Endothelial cell (in vitro differentiated cells): ENCODE measurements around the gene CAPRIN2. TPM values are rescaled to one million over a fixed set of nuclear protein-coding genes. Genes with fewer than 3 reads are reported as not detected.

Experiments used
- DNase-seq: peaks from one replicate; pipeline ENCODE4 v3.0.0; 2021; ENCODE audit warnings: low spot score
- H3K27ac Mint-ChIP-seq: one replicate; pipeline ENCODE4 v1.8.0; 2021; ENCODE audit warnings: mixed read lengths, inconsistent platforms; ENCODE audit not compliant: unreplicated experiment
- H3K27me3 Mint-ChIP-seq: one replicate; pipeline ENCODE4 v1.8.0; 2021; ENCODE audit warnings: mild to moderate bottlenecking, moderate library complexity, mixed read lengths, inconsistent platforms; ENCODE audit not compliant: unreplicated experiment
- H3K36me3 Mint-ChIP-seq: one replicate; pipeline ENCODE4 v1.8.0; 2021; ENCODE audit warnings: mild to moderate bottlenecking, low read depth, mixed read lengths, inconsistent platforms; ENCODE audit not compliant: unreplicated experiment
- H3K4me1 Mint-ChIP-seq: one replicate; pipeline ENCODE4 v1.8.0; 2021; ENCODE audit warnings: mild to moderate bottlenecking, mixed read lengths, inconsistent platforms; ENCODE audit not compliant: unreplicated experiment
- H3K4me3 Mint-ChIP-seq: one replicate; pipeline ENCODE4 v1.8.0; 2021; ENCODE audit warnings: mild to moderate bottlenecking, mixed read lengths, inconsistent platforms; ENCODE audit not compliant: unreplicated experiment
- H3K9me3 Mint-ChIP-seq: one replicate; pipeline ENCODE4 v1.8.0; 2021; ENCODE audit warnings: mixed read lengths, inconsistent platforms; ENCODE audit not compliant: unreplicated experiment
- CTCF ChIP-seq: fragments of 200-600 bp; sonication (generic); IDR thresholded peaks from one replicate; pipeline ENCODE4 v1.5.0; 2021; ENCODE audit warnings: antibody characterized with exemption; ENCODE audit not compliant: unreplicated experiment
- total RNA-seq: library from RNA; stranded (reverse); fragmentation: NEBNext Ultra II Directional; extraction: Animal tissue kit (Norgen Biotek cat#: 25700); gene quantifications from one replicate; pipeline ENCODE4 v1.2.1, GENCODE V29; 2021; ENCODE audit not compliant: unreplicated experiment

The CAPRIN2 gene
- total RNA-seq, 1 donor from 2014 or later: 19.8 TPM

DNA sequence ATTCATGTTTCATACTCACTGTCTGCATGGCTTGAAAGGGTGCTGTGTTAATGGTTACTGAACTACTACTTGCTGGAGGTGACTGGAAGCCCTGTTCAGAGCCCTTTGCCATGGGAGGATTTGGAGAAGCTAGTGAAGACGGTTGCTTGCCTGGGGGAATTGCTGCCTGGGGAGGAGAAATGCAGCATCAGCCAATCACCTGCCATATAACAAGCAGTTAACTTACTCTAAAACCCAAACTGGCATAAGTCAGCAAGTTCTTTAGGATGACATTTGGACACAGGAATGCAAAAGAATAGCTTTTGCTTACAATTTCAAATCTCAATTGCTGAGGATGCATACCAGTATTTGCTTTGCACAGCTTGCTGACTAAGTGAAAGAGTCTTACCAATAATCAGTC lies 35.7 kb downstream of the CAPRIN2 start:
- no peak overlapping the region for H3K27ac Mint-ChIP-seq
- no peaks in the 10 kb centered on the region for H3K9me3 Mint-ChIP-seq
- DNase-seq: no peak
- H3K4me3 Mint-ChIP-seq: no peak overlapping the region
- TF ChIP-seq CTCF: no peak
- H3K36me3 Mint-ChIP-seq: no peaks in the 10 kb centered on the region
- H3K4me1 Mint-ChIP-seq: no peaks in the 10 kb centered on the region
- no peaks in the 10 kb centered on the region for H3K27me3 Mint-ChIP-seq

- Mint-ChIP-seq H3K36me3 (no peaks in the 10 kb centered on the region), H3K4me3 (no peak overlapping the region), H3K9me3 (no peaks in the 10 kb centered on the region), H3K4me1 (no peaks in the 10 kb centered on the region), H3K27ac (no peak overlapping the region), H3K27me3 (no peaks in the 10 kb centered on the region)
- TF ChIP-seq CTCF: no peak
- DNase-seq: no peak
Measured at GRCh38 chr12:30707613-30708342, 47.0 kb downstream of the CAPRIN2 start.

- no peaks in the 10 kb centered on the region for H3K4me1 Mint-ChIP-seq
- no peak for DNase-seq
- no peak for TF ChIP-seq CTCF
- no peak overlapping the region for H3K4me3 Mint-ChIP-seq
- H3K27ac Mint-ChIP-seq: no peak overlapping the region
- no peaks in the 10 kb centered on the region for H3K36me3 Mint-ChIP-seq
- H3K9me3 Mint-ChIP-seq: no peaks in the 10 kb centered on the region
- H3K27me3 Mint-ChIP-seq: no peaks in the 10 kb centered on the region
Measured at GRCh38 chr12:30706476-30706875, 48.3 kb downstream of the CAPRIN2 start.

- H3K27ac Mint-ChIP-seq: no peak overlapping the region
- H3K9me3 Mint-ChIP-seq: no peaks in the 10 kb centered on the region
- TF ChIP-seq CTCF: no peak
- no peaks in the 10 kb centered on the region for H3K27me3 Mint-ChIP-seq
- peaks cover 9% of the 10 kb centered on the region for H3K4me1 Mint-ChIP-seq
- no peaks in the 10 kb centered on the region for H3K36me3 Mint-ChIP-seq
- no peak for DNase-seq
- no peak overlapping the region for H3K4me3 Mint-ChIP-seq
Measured at GRCh38 chr12:30701056-30701455, 53.7 kb downstream of the CAPRIN2 start.

DNA sequence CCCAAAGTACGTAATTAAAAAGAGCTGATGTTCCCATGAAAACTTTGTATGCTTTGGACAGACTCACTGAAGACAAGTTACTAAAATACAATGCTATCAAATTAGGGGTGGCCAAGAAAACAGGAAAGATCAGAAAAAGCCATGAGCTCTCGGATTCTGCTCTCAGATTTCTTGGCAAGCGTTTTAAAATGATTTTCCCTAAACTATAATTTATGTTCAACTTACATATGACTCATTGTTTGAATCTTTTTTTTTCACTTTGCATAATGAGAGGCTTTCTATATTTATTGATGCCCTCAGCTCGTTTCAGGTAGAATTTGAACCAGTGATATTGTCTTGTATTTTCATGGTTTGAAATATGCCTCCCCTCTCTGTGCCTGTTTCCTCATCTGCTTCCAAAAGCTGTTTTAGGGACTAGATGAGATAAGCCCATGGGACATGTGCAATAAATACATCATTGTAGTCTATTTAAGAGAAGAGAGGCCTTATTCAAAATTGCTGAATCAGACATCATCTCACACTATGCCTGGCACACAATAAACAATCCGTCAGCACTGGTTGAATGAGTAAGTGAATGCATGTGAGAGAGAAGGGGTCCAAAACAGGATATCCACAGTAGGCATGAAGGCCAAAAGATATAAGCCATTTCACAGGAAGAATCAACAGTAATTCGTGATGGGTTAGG lies 54.4 kb downstream of the CAPRIN2 start:
- Mint-ChIP-seq H3K27me3 (no peaks in the 10 kb centered on the region), H3K9me3 (no peaks in the 10 kb centered on the region), H3K4me1 (peaks cover 10% of the 10 kb centered on the region), H3K36me3 (no peaks in the 10 kb centered on the region), H3K4me3 (no peak overlapping the region), H3K27ac (no peak overlapping the region)
- no peak for DNase-seq
- no peak for TF ChIP-seq CTCF
